GM10266 (cell line): ENCODE results near the gene GJB5.

Experiments
- DNase-seq: peaks from one replicate; pipeline ENCODE4 v3.0.0; 2012; ENCODE audit errors: extremely low spot score
- TF ChIP-seq, protein P1 (sequence below): IDR thresholded peaks from 2 replicates; pipeline ENCODE4 v1.5.1; 2012; ENCODE audit warnings: mild to moderate bottlenecking, low read depth; ENCODE audit not compliant: control insufficient read depth, insufficient read depth; ENCODE audit errors: missing control alignments

GJB5 gene

DNA sequence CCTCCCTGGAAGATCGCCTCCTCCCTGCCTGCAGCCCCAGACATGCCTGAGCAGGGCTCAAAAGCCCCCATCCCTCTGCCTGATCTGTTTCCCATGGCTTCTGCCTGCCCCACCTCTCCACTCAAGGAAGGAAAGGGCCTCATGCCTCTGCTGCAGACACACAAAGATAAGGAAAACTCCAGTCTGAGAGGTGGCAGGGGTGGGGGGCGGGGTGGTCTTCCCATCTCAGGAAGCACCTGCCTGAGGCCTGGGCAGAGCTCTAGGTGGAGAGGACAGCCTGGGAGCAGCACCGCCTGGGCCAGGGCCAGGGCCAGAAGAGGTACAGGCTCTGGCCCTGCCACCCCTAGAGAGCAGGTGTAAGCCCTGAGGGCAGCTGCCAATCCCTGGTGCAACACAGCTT is 22.1 kb downstream of the GJB5 start:
- TF ChIP-seq, protein P1, sequence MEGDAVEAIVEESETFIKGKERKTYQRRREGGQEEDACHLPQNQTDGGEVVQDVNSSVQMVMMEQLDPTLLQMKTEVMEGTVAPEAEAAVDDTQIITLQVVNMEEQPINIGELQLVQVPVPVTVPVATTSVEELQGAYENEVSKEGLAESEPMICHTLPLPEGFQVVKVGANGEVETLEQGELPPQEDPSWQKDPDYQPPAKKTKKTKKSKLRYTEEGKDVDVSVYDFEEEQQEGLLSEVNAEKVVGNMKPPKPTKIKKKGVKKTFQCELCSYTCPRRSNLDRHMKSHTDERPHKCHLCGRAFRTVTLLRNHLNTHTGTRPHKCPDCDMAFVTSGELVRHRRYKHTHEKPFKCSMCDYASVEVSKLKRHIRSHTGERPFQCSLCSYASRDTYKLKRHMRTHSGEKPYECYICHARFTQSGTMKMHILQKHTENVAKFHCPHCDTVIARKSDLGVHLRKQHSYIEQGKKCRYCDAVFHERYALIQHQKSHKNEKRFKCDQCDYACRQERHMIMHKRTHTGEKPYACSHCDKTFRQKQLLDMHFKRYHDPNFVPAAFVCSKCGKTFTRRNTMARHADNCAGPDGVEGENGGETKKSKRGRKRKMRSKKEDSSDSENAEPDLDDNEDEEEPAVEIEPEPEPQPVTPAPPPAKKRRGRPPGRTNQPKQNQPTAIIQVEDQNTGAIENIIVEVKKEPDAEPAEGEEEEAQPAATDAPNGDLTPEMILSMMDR, result no peak
- DNase-seq, result no peak

DNA sequence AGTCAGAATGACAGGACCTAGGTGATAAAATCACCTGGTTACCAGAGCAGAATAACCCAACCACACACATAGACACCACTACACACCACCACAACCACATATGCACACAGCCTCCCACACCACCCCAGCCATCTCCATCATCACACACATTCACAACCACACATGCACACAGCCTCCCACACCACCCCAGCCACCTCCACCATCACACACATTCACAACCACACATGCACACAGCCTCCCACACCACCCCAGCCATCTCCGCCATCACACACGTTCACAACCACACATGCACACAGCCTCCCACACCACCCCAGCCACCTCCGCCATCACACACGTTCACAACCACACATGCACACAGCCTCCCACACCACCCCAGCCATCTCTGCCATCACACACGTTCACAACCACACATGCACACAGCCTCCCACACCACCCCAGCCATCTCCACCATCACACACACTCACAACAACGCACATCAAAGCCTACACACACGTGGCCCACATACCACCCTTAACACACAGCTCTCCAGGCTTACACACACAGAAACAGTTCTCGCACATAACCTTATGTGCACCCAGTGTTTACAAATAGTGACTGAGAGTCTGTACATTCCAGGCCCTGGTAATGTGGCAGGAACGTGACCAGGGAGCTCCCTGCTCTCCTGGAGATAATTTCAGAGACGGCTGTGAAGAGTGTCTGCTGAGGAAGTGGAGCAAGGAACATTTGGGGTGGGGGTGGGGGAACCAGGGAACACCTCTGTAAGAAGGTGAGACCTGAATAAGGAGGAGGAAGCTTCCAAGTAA is 22.9 kb downstream of the GJB5 start:
- TF ChIP-seq, protein P1, result no peak
- DNase-seq, result no peak

DNA sequence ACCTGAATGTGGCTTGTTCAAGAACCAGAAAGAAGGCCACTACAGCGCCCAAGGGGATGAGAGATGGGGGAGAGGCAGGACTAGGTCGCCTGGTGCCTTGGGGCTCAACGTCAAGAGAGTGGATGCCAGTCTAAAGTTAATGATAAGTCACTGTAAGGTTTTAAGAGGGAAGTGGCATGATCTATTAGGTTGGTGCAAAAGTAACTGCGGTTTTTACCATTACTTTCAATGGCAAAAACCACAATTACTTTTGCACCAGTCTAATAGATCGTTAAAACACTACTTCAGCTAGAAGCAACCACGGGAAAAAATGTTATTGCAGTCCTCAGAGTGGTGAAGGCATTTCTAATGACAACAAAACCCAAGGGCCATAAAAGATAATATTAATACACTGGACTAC is 23.5 kb downstream of the GJB5 start:
- TF ChIP-seq, protein P1, result no peak
- no peak for DNase-seq

DNA sequence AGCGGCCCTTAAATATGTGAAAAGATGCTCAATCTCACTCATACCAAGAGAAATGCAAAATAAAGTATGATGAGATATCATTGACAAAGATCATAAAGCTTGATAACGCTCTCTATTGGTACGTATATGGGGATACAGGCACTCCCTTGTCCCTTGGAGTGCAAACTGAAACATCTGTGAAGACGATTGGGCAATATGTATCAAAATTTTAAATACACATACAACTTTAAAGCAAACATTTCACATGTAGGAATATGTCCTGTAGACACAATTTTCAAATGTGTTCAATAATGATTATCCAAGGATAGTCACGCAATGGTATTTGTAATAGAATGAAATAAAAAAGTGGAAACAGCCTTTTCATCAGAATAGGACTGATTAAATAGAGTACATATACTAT is 24.2 kb downstream of the GJB5 start:
- TF ChIP-seq, protein P1, result no peak
- no peak for DNase-seq

DNA sequence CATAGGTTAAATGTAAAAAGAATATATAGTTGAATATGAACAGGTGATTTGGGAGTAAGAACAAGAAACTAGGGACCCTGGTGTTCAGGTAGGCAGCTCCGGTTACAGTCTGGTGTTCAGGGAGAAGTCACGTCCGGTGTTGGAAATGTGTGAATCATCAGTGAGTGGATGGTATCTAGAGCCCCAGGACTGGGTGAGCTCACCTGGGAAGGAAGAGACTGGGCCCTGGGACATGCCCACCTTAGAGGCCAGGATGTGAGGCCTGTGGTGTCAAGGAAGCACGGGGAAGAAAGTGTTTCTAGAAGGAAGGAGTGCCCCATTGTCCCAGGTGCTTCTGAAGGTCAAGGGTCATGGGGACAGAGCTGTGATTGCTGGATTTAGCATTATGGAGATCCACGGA is 24.7 kb downstream of the GJB5 start:
- TF ChIP-seq, protein P1, result no peak
- no peak for DNase-seq

DNA sequence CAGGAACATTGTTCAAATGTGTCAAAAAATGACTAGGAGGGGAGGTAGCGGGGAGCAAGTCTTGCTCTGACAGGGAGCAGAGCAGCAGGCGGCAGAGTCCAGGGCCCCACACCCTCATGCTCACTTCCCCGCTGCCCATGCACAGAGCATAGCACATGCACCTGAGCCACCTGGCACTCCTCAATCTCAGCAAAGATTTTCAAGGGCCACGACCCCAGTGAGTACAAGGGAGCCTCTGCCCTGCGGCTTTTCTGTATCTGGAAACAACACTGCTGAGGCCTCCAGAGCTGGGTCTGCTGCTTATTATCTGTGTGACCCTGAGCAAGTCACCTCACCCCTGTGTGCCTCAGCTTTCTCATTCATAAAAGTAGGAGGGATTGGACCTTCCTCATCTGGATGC is 25.1 kb downstream of the GJB5 start:
- TF ChIP-seq, protein P1, result no peak
- DNase-seq, result no peak

DNA sequence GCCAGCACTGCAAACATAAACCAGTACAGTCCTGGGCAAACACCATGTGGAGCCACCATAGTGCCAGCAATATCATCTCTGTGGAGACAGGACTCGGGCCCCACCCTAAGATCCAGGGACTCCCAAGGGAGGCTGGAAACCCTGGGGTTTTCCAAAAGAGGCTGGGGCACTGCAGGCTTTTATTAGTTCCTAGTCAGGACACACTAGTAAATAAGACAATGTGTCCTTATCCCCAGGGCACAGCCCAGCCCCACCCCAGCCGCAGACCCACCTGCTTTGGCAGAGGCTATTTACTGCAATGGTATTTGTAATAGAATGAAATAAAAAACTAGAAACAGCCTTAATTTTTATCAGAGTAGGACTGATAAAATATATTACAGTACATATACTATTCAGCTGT is 25.7 kb downstream of the GJB5 start:
- TF ChIP-seq, protein P1, result no peak
- DNase-seq, result no peak
